Adrenal gland (tissue), 19 donors: ENCODE data around the gene CDK4. TPM values are rescaled to one million over a fixed set of nuclear protein-coding genes. Genes with fewer than 3 reads are reported as not detected.
A peak's percentile ranks its signal among the peaks of the same experiment; 100 is the strongest.

Experiments used
- DNase-seq, 7 donors: peaks; one replicate each; pipeline ENCODE4 v3.0.0-alpha.2; 2019 to 2020
- H3K27ac ChIP-seq, 5 donors: fragments of 200-600 bp; sonication (generic) in 4 of 5; 1 replicate in 3 of 5; 2 replicates in 2 of 5; pipeline versions ENCODE4 v1.5.1 to v1.8.0; 2016 to 2020; ENCODE audit warnings: mild to moderate bottlenecking in 1 of 5
- H3K27me3 ChIP-seq: fragments of 200-600 bp; 2 replicates; pipeline ENCODE4 v1.8.0; 2021
- H3K36me3 ChIP-seq, 2 donors: fragments of 200-600 bp; replicated peaks in 1 of 2; 1 replicate in 1 of 2; 2 replicates in 1 of 2; pipeline versions ENCODE4 v1.5.1 to v1.8.0; 2018 to 2022
- H3K4me1 ChIP-seq, 2 donors: fragments of 200-600 bp; replicated peaks in 1 of 2; 1 replicate in 1 of 2; 2 replicates in 1 of 2; pipeline versions ENCODE4 v1.5.1 to v1.8.0; 2018 to 2021
- H3K4me3 ChIP-seq, 4 donors: fragments of 200-600 bp; sonication (generic) in 3 of 4; one replicate each; pipeline ENCODE4 v1.5.1; 2016 to 2018
- H3K9me3 ChIP-seq, 3 donors: fragments of 200-600 bp; sonication (generic) in 1 of 3; replicated peaks in 1 of 3; 1 replicate in 2 of 3; 2 replicates in 1 of 3; pipeline versions ENCODE4 v1.5.1 to v1.8.0; 2016 to 2021
- POLR2A ChIP-seq, 2 donors: fragments of 450-650 bp; IDR thresholded peaks; one replicate each; pipeline ENCODE4 v1.6.1; 2017; ENCODE audit warnings: antibody characterized with exemption in 2 of 2, mild to moderate bottlenecking in 2 of 2, moderate library complexity in 1 of 2
- WGBS, 4 donors: extraction: QIAGEN DNeasy Blood & Tissue Kit in 2 of 4; methylation state at CpG; one replicate each; pipeline versions ENCODE4 v1.1.5 to v1.1.7; 2013 to 2017; 5-methylcytosine and 5-hydroxymethylcytosine counted together
- intact Hi-C, 2 donors: fragments of 100-400 bp; cut with DNase I; formaldehyde crosslinking; loops; one replicate each; pipeline versions ENCODE4 v1.14.1 to v1.15.0; 2022 to 2023
- long read RNA-seq, 10 donors: library from polyadenylated mRNA in 3 of 10; unstranded in 2 of 10; stranded (forward) in 1 of 10; transcript quantifications; one replicate each; pipeline ENCODE4 v2.0.0 and lab custom pipeline, GENCODE V29; 2021 to 2026
- polyA plus RNA-seq, 3 donors: library from polyadenylated mRNA; stranded (reverse); fragments of 200-250 nt in 2 of 3; fragments of 350-450 nt in 1 of 3; fragmentation: Illumina TruSeq in 1 of 3; extraction: RNeasy Lipid Tissue Mini Kit (QIAGEN cat#74804) in 1 of 3; gene quantifications; one replicate each; pipeline ENCODE4 v1.2.3, GENCODE V29; 2013 to 2014
- total RNA-seq, 9 donors: library from RNA; depleted of rRNA in 4 of 9; stranded (reverse); fragments of >200 nt in 4 of 9; fragments of 120-200 nt in 1 of 9; fragmentation: NEBNext Ultra II Directional in 1 of 9; extraction: Animal tissue kit (Norgen Biotek cat#: 25700) in 1 of 9; gene quantifications; one replicate each; pipeline versions ENCODE4 v1.1.0 to v1.2.4, GENCODE V29; 2013 to 2023
- TF ChIP-seq, protein P1 (sequence below), 6 experiments: fragments of 450-650 bp in 4 of 6; fragments of 200-600 bp in 2 of 6; sonication (generic) in 1 of 6; IDR thresholded peaks; 1 replicate in 5 of 6; 2 replicates in 1 of 6; pipeline versions ENCODE4 v1.5.1 to v1.8.0; 2016 to 2021; ENCODE audit warnings: antibody characterized with exemption in 6 of 6, mild to moderate bottlenecking in 2 of 6, moderate library complexity in 1 of 6
- donor health status: healthy with polysubstance abuse.
- donor health status: Bipolar disorder and iron deficiency.
- donor health status: DM: yes; HTN: yes; CAD: no.
- donor health status: DM: no; HTN: no; CAD: no.
- donor health status: DM: no; HTN: no; CAD: no.
- donor health status: DM: yes; HTN: yes; CAD: no.

The CDK4 gene
- total RNA-seq (100 to 1,000 TPM in 8 of 9 donors, 10 to 100 TPM in 1; 90.9 to 197 (median 145) TPM), polyA plus RNA-seq (10 to 100 TPM; 46.8 to 78.8 (median 66.1) TPM)
- long read RNA-seq, donor 1, transcript CDK4-201 (8 exons, 2,076 nt) = major isoform, 76 of 93 reads
- long read RNA-seq, donor 1, partial matches to known transcripts = 0 of 93 reads
- long read RNA-seq, donor 1, other reads (novel, unspliced or antisense) = 15 of 93 reads
- long read RNA-seq, donor 2, transcript CDK4-201 (8 exons, 2,076 nt) = major isoform, 38 of 39 reads
- long read RNA-seq, donor 2, partial matches to known transcripts = 0 of 39 reads
- long read RNA-seq, donor 2, other reads (novel, unspliced or antisense) = 0 of 39 reads
- long read RNA-seq, donor 3, transcript CDK4-201 (8 exons, 2,076 nt) = major isoform, 39 of 40 reads
- long read RNA-seq, donor 3, partial matches to known transcripts = 0 of 40 reads
- long read RNA-seq, donor 3, other reads (novel, unspliced or antisense) = 0 of 40 reads
- long read RNA-seq, donor 4, transcript CDK4-201 (8 exons, 2,076 nt) = major isoform, 96 of 107 reads
- long read RNA-seq, donor 4, partial matches to known transcripts = 2 of 107 reads
- long read RNA-seq, donor 4, other reads (novel, unspliced or antisense) = 8 of 107 reads
- long read RNA-seq, donor 5, transcript CDK4-201 (8 exons, 2,076 nt) = major isoform, 172 of 187 reads
- long read RNA-seq, donor 5, partial matches to known transcripts = 6 of 187 reads
- long read RNA-seq, donor 5, other reads (novel, unspliced or antisense) = 9 of 187 reads
- long read RNA-seq, donor 6, transcript CDK4-201 (8 exons, 2,076 nt) = major isoform, 51 of 61 reads
- long read RNA-seq, donor 6, partial matches to known transcripts = 5 of 61 reads
- long read RNA-seq, donor 6, other reads (novel, unspliced or antisense) = 4 of 61 reads
- long read RNA-seq, donor 7, transcript CDK4-201 (8 exons, 2,076 nt) = major isoform, 31 of 77 reads
- long read RNA-seq, donor 7, partial matches to known transcripts = 30 of 77 reads
- long read RNA-seq, donor 7, other reads (novel, unspliced or antisense) = 15 of 77 reads
- long read RNA-seq, donor 8, transcript CDK4-201 (8 exons, 2,076 nt) = major isoform, 82 of 148 reads
- long read RNA-seq, donor 8, partial matches to known transcripts = 42 of 148 reads
- long read RNA-seq, donor 8, other reads (novel, unspliced or antisense) = 21 of 148 reads
- long read RNA-seq, donor 9, transcript CDK4-201 (8 exons, 2,076 nt) = major isoform, 49 of 54 reads
- long read RNA-seq, donor 9, partial matches to known transcripts = 0 of 54 reads
- long read RNA-seq, donor 9, other reads (novel, unspliced or antisense) = 5 of 54 reads
- long read RNA-seq, donor 10, transcript CDK4-201 (8 exons, 2,076 nt) = major isoform, 30 of 50 reads
- long read RNA-seq, donor 10, partial matches to known transcripts = 18 of 50 reads
- long read RNA-seq, donor 10, other reads (novel, unspliced or antisense) = 0 of 50 reads

GRCh38 chr12:57751788-57752667 lies at the start of gene CDK4:
CDK4 (minus strand) TSS chr12:57752310; CDS start chr12:57751717, 593 bp downstream.
- Histone ChIP-seq H3K4me1 (peaks cover 8 to 33% of the 10 kb centered on the region in 2 donors), H3K27ac (peak within 1 kb of the TSS; percentile 73 to 98 (median 94)), H3K36me3 (peaks cover 0 to 37% of the 10 kb centered on the region in 2 donors), H3K27me3 (no peaks in the 10 kb centered on the region), H3K4me3 (peak within 1 kb of the TSS; percentile 30 to 81 (median 68)), H3K9me3 (no peaks in the 10 kb centered on the region)
- 0 to 4% (median 0%) methylated on average over 19 to 58 of the region's 58 CpGs for WGBS, 4 donors
- peak; percentile 99 to 100 (median 100) for DNase-seq
- intact Hi-C loops = no loop called here
- TF ChIP-seq, protein P1, sequence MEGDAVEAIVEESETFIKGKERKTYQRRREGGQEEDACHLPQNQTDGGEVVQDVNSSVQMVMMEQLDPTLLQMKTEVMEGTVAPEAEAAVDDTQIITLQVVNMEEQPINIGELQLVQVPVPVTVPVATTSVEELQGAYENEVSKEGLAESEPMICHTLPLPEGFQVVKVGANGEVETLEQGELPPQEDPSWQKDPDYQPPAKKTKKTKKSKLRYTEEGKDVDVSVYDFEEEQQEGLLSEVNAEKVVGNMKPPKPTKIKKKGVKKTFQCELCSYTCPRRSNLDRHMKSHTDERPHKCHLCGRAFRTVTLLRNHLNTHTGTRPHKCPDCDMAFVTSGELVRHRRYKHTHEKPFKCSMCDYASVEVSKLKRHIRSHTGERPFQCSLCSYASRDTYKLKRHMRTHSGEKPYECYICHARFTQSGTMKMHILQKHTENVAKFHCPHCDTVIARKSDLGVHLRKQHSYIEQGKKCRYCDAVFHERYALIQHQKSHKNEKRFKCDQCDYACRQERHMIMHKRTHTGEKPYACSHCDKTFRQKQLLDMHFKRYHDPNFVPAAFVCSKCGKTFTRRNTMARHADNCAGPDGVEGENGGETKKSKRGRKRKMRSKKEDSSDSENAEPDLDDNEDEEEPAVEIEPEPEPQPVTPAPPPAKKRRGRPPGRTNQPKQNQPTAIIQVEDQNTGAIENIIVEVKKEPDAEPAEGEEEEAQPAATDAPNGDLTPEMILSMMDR (IDR thresholded peaks at IDR 0.05) = no peak
- peak; percentile 82 to 93 for TF ChIP-seq POLR2A (IDR thresholded peaks at IDR 0.05)

DNA sequence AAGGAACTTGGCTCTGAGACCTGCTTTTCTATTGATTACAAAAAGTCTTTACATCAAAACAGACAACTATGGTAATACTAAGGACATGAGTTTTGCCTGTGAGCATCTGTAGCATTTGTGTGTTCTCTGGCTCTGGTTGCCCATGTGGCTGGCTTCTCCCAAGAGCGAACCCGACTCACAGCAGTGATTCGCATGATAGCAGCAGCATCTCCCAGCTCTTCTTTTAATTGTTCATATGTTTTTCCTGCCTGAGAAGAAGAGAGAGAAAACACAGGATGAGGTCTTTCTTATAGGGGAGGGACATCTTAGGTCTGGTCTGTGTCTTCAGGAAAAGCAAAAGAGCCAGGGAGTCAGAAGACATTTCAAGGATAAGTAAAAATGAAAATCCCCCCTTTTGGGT lies 48.9 kb upstream of the CDK4 start:
- Histone ChIP-seq H3K4me1 (no peaks in the 10 kb centered on the region), H3K27ac (no peak overlapping the region), H3K9me3 (no peaks in the 10 kb centered on the region), H3K27me3 (no peaks in the 10 kb centered on the region), H3K36me3 (peaks cover 0 to 96% of the 10 kb centered on the region in 2 donors), H3K4me3 (no peak overlapping the region)
- DNase-seq = no peak
- intact Hi-C loops = no loop called here
- 88 to 97% (median 95%) methylated on average over 3 of the region's 3 CpGs for WGBS, 4 donors
- no peak for TF ChIP-seq POLR2A (IDR thresholded peaks at IDR 0.05)
- TF ChIP-seq, protein P1 (IDR thresholded peaks at IDR 0.05) = no peak

- WGBS, 4 donors = 95 to 100% (median 98%) methylated on average over 1 of the region's 1 CpG
- H3K9me3 ChIP-seq = no peaks in the 10 kb centered on the region
- peaks cover 0 to 82% of the 10 kb centered on the region in 2 donors for H3K36me3 ChIP-seq
- no peaks in the 10 kb centered on the region for H3K27me3 ChIP-seq
- peaks cover 9 to 25% of the 10 kb centered on the region in 2 donors for H3K4me1 ChIP-seq
- no peak for DNase-seq
- H3K27ac ChIP-seq = peak overlapping the region in 2 of 5 donors; percentile 4 to 8
- H3K4me3 ChIP-seq = no peak overlapping the region
- TF ChIP-seq POLR2A (IDR thresholded peaks at IDR 0.05) = no peak
- TF ChIP-seq, protein P1 (IDR thresholded peaks at IDR 0.05) = no peak
- intact Hi-C loops = no loop called here
Measured at GRCh38 chr12:57797933-57798332, 45.8 kb upstream of the CDK4 start.
